Fibroblast of the aortic adventitia (primary cell): Measurements from ENCODE around the gene HK1. TPM values are rescaled to one million over a fixed set of nuclear protein-coding genes. Genes with fewer than 3 reads are reported as not detected.
"Not testable (repeated sequence)": the region's sequence is repeated elsewhere in the genome, so short reads cannot be mapped to it uniquely, and the experiment has no call there.

ENCODE experiments used
- DNase-seq: peaks from one replicate; pipeline ENCODE4 v3.0.0-alpha.2; 2010; ENCODE audit warnings: low read depth
- H3K4me3 ChIP-seq: 2 replicates; pipeline ENCODE4 v1.5.1; 2011; ENCODE audit warnings: low read depth, mild to moderate bottlenecking, control low read depth, low read length, moderate library complexity
- CTCF ChIP-seq: IDR thresholded peaks from 2 replicates; pipeline ENCODE4 v1.5.1; 2011; ENCODE audit warnings: mild to moderate bottlenecking, low read length, control low read depth, inconsistent platforms; ENCODE audit not compliant: insufficient read depth
- total RNA-seq: library from RNA; depleted of rRNA; stranded (reverse); fragments of >200 nt; gene quantifications from 2 replicates; pipeline ENCODE4 v1.2.3, GENCODE V29; 2012; ENCODE audit warnings: low replicate concordance

The HK1 gene
- total RNA-seq, 1 donor: 84.1 TPM

GRCh38 chr10:69318867-69319727 is 40.8 kb downstream of the HK1 start:
- H3K4me3 ChIP-seq: peak overlapping the region; percentile 94
- TF ChIP-seq CTCF: no peak
- peak; percentile 60 for DNase-seq

- H3K4me3 ChIP-seq: peak overlapping the region; percentile 94
- no peak for TF ChIP-seq CTCF
- no peak for DNase-seq
Measured at GRCh38 chr10:69319841-69320316, 41.6 kb downstream of the HK1 start.

- TF ChIP-seq CTCF: no peak
- no peak for DNase-seq
- peak overlapping the region; percentile 94 for H3K4me3 ChIP-seq
Measured at GRCh38 chr10:69320521-69320920, 42.2 kb downstream of the HK1 start.

- H3K4me3 ChIP-seq: peak overlapping the region; percentile 1
Measured at GRCh38 chr10:69321039-69321715, 42.9 kb downstream of the HK1 start.

GRCh38 chr10:69321865-69322264 is 43.6 kb downstream of the HK1 start:
- no peak for DNase-seq
- TF ChIP-seq CTCF: no peak
- H3K4me3 ChIP-seq: no peak overlapping the region

More at GRCh38 chr10:69321039-69321715, 42.9 kb downstream of the HK1 start:
- no peak for DNase-seq
- no peak for TF ChIP-seq CTCF

GRCh38 chr10:69322346-69322745 is 44.0 kb downstream of the HK1 start:
- DNase-seq, H3K4me3 ChIP-seq: not testable (repeated sequence)

GRCh38 chr10:69323622-69324021 is 45.3 kb downstream of the HK1 start:
- DNase-seq: no peak
- no peak overlapping the region for H3K4me3 ChIP-seq
- TF ChIP-seq CTCF: no peak
